HG03039 (cell line): Measurements from ENCODE around the gene SYT6.
"Not testable (repeated sequence)": the region's sequence is repeated elsewhere in the genome, so short reads cannot be mapped to it uniquely, and the experiment has no call there.

Experiments
- ATAC-seq: cut with Tn5 transposase; IDR thresholded peaks from one replicate; pipeline ENCODE4 v1.9.1; 2021; ENCODE audit warnings: mild to moderate bottlenecking, moderate library complexity; ENCODE audit not compliant: unreplicated experiment

The SYT6 gene

DNA sequence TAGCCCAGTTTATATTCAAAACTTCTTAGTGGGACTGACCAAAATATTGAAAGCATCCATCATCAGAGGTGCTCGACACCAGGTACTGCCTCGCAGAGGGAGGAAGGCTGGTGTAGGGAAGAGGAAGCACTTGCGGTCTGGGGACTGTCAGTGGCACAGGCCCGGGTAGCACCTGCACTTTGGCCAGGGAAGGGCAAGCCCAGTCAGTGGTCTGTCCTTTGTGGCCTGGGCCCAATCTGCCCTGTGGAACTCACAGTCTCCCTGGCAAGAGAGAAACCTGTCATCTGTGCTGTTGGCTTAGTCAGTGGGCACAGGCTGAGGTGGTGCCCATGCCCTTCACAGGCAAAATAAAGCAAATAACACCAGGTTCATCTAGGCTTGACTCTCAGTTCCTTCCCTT, 77.4 kb downstream of the SYT6 start:
- no peak for ATAC-seq

DNA sequence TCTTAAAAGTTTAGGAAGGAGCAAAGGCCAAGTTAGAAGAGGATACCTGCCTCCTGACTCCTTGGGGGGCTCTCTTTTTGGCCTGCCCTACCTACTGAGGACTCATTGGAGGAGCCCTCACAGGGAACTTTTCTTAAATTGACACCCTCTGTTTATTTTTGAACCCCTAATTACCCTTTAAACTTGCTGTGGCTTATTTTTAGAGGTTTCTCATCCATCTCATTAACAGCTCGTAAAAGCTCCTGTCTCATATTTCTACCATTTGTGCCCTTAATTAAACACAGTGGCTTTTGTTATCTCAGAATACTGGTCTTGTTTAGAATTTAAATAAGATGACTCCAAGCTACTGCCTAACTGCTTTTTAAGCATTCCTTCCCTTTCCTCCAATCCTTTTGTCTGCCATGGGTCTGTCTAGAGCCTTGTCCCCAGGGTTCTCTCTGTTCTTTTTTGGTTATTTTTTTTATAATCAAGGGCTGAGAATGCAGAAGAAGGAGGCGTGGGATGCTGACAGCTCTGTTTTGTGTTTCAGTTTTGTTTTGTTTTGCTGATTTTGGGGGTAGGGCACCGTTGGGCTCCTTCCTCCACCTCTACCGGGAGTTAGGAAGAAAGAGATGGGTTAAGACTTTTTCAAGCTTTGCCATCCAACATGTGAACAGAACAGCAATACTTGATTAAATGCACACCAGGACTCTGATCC, 78.0 kb downstream of the SYT6 start:
- ATAC-seq = no peak

DNA sequence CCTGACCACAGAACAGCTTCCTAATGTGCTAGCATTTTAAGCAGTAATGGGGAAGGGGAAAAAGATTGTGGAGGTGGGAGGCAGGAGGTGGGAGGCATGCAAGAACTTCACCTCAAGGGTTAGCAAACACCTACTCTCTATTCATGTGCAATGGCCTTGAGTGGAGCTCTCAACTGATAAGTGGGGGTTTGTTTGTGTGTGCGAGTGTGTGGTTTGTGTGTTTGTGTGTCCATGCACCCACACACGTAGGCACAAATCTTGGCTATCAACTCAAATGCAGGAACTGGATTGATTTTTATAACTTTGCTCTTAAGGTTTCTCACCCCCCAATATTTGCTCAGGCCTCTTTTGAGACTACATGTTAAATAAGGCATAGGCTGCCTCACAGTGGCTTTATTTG, 78.6 kb downstream of the SYT6 start:
- ATAC-seq = no peak

DNA sequence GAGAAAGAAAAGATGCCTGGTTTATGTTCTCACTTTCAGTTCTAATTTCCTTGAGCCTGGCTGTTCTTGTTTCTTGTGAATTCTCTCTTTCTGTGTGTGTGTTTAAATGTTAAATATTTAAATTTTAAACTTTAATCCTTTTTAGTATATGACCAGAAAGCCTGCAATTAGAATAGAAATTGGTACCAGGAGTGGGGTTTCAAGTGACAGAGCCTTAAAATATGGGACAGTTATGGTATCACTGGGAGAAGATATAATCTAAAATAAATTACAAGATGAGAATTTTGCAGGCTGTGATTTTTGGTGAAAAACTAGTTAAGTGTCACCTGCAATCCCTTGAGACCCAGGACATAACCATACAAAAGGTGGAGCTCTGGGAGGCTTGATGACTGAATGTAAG, 81.4 kb downstream of the SYT6 start:
- ATAC-seq = no peak

DNA sequence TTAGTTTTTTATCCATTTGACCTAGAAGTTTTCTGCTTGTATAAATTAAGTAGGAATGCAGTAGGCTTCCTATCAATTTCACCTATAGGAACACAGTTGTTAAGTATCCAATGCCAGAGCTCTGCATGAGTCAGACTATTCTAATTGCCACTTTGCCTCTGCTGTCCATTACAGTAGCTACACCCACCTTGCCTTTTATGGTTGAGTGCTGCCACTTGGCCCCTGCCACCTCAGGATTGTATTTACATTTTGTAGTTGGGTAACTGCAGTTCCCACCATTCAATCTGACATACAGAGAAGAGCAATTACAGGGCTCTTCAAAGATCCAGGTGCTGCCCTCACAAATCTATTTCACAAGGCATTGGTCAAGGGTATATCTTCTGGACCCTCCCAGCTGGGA, 83.9 kb downstream of the SYT6 start:
- ATAC-seq = not testable (repeated sequence)

DNA sequence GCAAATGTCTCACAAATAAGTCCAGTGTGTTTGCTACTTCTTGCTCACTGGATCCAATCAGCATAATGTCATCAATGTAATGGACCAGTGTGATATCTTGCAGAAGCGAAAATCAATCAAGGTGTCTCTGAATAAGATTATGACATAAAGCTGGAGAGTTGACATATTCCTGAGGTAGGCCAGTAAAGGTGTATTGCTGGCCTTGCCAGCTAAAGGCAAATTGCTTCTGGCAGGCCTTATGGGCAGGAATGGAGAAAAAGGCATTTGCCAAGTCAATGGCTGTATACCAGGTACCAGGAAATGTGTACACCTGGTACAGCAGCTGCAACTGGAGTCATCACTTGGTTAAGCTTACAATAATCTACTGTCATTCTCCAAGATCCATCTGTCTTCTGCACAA, 85.0 kb downstream of the SYT6 start:
- ATAC-seq = not testable (repeated sequence)

DNA sequence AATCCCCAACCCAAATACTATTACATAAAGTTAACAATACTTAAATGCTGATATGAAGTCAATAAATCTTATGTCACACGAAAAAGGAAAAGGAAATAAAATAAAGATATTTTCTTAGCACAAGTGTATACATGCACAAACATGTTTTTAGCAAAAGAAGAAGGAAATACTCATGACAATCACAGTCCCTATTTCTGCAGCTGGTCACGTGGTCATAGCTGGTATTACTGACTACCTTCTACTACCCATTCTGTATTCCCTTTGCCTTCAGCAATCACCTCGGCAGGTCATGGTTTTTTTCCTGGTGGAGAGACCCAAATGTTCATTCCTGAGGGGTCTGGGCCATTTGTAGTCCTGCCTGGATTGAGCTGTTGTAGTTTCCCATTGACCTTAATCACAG, 88.0 kb downstream of the SYT6 start:
- not testable (repeated sequence) for ATAC-seq

DNA sequence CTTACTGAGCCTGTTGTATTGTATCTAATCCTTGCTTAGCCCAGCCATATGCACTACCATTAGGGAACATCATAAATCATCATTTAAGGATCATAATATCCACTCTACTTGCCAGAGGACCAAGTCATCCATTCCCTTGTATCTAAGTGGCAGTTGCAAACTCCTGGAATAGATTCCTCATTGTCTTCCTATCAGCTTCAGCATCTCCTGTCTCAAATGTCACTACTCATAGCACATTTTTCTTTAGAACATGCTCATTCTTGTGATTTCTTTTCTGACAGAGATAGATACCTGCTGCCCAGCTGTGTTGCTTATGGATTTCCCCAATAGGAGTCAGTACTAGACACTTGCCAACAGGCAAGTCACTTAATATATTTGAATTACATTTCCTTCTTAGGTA, 90.1 kb downstream of the SYT6 start:
- ATAC-seq = no peak

DNA sequence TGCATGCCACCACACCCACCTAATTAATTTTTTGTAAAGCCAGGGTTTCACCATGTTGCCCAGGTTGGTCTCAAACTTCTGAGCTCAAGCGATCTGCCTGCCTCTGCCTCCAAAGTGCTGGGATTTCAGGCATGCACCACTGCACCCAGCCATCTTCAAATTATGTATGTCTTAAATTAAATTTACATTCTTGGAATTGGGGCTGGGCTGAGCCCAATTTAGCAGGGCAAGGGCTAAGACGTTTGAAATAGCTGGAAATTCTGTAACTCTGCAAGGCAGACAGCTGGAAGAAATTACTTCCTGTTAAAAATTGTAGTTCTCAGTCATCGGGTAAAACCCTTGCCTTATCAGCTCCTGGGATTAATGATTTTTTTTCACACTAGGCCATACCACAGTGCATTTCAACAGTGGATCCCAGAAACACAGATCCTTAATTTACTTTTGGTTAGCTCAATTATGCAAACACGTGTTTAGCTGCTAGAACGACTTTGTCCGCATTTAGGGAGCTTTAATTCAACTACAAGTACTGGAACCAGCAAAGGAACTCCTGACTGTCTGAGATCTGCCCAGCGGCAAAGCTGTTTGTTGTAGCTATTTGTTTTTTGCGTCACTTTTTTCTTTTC, 91.1 kb downstream of the SYT6 start:
- no peak for ATAC-seq

DNA sequence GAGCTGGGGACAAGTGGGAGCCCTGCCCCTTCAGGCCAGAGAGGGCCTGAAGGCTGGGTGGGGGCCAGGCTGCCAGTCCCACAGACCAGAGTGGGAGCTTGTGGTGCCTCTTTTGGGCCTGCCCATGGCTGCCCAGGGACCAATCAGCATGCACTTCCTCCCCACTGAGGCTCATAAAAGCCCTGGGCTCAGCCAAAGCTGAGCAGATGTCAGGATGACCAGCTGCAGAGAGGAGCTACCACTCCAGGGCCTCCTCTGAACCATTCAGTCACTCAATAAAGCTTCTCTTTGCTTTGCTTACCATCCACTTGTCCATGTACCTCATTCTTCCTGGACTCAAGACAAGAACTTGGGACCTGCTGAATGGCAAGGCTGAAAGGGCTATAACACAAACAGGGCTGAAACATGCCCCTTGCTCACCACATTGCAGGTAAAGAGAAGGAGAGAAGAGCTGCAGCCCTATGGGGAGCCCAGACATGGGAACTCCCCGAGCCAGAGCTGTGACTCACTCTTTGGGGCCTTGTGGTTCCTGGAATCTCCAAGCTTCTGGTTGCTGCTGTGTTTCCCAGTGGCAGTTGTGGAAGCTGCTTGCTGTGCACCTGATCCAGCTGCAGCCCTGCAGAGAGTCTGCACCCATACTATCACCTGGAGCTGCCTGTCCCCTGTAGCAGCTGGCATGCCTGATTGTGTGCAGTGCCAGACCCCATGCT, 92.4 kb downstream of the SYT6 start:
- ATAC-seq = no peak

DNA sequence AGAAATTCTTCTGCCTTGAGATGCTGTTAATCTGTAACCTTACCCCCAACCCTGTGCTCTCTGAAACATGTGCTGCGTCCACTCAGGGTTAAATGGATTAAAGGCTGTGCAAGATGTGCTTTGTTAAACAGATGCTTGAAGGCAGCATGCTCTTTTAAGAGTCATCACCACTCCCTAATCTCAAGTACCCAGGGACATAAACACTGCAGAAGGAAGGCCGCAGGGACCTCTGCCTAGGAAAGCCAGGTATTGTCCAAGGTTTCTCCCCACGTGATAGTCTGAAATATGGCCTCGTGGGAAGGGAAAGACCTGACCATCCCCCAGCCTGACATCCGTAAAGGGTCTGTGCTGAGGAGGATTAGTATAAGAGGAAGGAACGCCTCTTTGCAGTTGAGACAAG, 95.4 kb downstream of the SYT6 start:
- ATAC-seq = not testable (repeated sequence)

DNA sequence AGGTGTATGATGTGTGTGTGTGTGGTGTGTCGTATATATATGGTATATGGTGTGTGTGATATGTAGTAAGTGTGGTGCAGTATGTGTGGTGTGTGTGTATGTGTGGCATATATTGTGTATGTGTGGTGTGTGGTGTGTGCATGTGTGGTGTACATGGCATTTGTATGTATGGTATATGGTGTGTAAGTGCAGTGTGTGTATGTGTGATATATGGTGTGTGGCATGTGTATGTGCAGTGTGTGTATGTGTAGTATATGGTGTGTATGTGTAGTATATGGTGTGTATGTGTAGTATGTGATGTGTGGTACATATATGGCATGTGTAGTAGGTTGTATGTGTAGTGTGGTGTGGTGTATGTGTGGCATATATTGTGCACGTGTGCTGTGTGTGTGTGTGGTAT, 99.5 kb downstream of the SYT6 start:
- no peak for ATAC-seq

DNA sequence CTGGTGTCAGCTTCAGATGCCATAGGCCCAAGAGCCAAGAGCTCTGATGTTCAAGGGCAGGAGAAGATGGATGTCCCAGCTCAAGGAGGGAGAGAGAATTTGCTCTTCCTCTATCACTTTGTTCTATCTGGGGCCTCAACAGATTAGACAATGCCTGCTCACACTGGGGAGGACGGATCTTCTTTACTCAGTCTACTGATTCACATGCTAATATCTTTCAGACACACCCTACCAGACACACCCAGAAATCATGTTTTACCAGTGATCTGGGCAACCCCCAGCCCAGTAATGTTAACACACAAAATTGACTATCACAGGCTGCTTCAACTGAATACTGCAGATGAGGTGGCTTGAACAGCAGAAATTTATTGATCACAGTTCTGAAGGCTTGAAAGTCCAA, 105.4 kb downstream of the SYT6 start:
- ATAC-seq = no peak

DNA sequence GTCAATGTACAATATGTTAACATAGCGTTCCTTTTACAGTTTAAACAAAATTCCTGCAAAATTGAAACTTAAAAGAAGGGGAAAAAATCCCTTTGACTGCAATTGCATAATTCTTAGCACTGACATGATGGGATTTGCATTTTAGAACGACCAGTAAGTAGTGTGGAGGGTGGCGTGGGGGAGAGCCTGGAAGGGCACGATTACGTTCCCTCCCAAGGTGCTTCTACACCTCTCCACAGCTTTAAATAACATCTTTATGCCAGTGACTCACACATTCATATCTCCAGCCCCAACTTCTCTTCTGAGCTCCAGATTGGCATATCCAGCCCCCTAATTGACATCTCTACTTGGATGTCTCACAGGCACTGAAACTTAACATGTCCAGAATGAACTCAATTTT, 110.1 kb downstream of the SYT6 start:
- ATAC-seq = no peak

DNA sequence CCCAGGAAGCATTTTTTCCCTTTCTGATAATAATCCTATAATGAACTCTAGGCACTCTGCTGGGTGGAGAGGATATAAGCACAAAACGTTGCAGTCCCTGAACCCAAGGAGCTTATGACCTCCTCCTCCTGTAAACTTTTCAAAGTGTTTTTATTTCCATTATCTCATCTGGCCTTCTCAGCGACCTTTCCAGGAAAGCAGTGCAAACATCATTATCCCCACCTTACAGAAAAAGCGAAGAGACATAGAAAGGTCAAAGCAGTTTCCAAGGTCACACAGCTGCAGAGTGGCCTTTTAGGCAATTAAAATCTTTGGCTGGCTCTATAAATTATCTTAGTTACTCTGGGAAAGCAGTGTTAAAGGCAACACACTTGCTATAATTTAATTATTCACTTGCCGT, 110.6 kb downstream of the SYT6 start:
- ATAC-seq = no peak

DNA sequence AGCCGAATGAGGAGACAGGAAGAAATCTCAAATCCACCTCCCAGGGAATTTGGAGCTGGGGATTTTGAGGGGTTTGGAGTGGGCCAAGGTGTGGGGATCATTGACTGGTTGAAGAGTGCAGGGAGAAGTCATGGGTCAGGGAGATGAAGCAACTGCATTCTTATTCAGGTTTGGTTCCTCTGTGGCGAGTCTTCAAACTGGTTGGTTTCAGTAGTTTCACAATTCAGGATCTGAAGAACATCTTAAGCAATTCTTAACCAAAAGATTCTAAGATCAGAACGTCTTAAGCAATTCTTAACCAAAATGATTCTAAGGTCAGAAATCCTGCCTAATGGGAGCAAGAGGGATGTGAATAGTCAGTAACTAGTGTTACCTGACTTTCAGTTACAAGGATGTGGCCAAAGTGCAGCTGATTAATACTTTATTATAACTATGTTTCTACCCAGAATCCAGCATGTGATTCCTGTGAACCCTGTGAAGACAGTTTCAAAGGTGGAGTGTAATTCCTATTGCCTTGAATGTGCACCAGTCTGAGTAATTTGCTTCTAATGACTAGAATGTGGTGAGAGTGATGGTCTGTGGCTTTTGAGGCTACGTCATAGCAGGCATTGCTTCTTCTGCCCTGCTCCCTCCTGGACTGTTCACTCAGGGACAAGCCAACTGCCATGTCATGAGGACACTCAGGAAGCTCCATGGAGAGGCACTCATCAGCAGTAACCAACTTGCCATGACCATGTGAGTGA, 113.2 kb downstream of the SYT6 start:
- ATAC-seq = no peak
